GM19438 (cell line): Measurements from ENCODE around the gene CPA1.
"Not testable (repeated sequence)": the region's sequence is repeated elsewhere in the genome, so short reads cannot be mapped to it uniquely, and the experiment has no call there.

Source experiments
- ATAC-seq: cut with Tn5 transposase; IDR thresholded peaks from one replicate; pipeline ENCODE4 v1.9.1; 2021; ENCODE audit warnings: low read depth; ENCODE audit not compliant: unreplicated experiment

Gene CPA1

GRCh38 chr7:130371046-130371445 is 9.2 kb upstream of the CPA1 start:
- no peak for ATAC-seq

GRCh38 chr7:130372402-130373165 is 7.7 kb upstream of the CPA1 start:
- no peak for ATAC-seq

GRCh38 chr7:130374507-130374906 is 5.8 kb upstream of the CPA1 start:
- no peak for ATAC-seq

- not testable (repeated sequence) for ATAC-seq
Measured at GRCh38 chr7:130376461-130376860, 3.8 kb upstream of the CPA1 start.

GRCh38 chr7:130377178-130377577 is 3.1 kb upstream of the CPA1 start:
- no peak for ATAC-seq

GRCh38 chr7:130379019-130379418 is 1.3 kb upstream of the CPA1 start:
- no peak for ATAC-seq

- ATAC-seq = no peak
Measured at GRCh38 chr7:130379532-130379920, 768 bp upstream of the CPA1 start.

- ATAC-seq = no peak
Measured at GRCh38 chr7:130380861-130381455, 664 bp downstream of the CPA1 start.

- ATAC-seq = no peak
Measured at GRCh38 chr7:130381468-130382312, 1.4 kb downstream of the CPA1 start.

- no peak for ATAC-seq
Measured at GRCh38 chr7:130383187-130383980, 3.1 kb downstream of the CPA1 start.

GRCh38 chr7:130384371-130384801 is 4.1 kb downstream of the CPA1 start:
- no peak for ATAC-seq

GRCh38 chr7:130384841-130385599 is 4.7 kb downstream of the CPA1 start:
- ATAC-seq = no peak

GRCh38 chr7:130385600-130386066 is 5.3 kb downstream of the CPA1 start:
- ATAC-seq = no peak

- ATAC-seq = no peak
Measured at GRCh38 chr7:130386876-130387275, 6.6 kb downstream of the CPA1 start.

- no peak for ATAC-seq
Measured at GRCh38 chr7:130387306-130387627, 7.0 kb downstream of the CPA1 start.

- no peak for ATAC-seq
Measured at GRCh38 chr7:130387628-130388403, 7.5 kb downstream of the CPA1 start.

GRCh38 chr7:130388671-130389070 is 8.4 kb downstream of the CPA1 start:
- no peak for ATAC-seq

GRCh38 chr7:130390486-130390885 is 10.2 kb downstream of the CPA1 start:
- no peak for ATAC-seq

GRCh38 chr7:130393101-130393561 is 12.8 kb downstream of the CPA1 start:
- ATAC-seq = no peak
